AG09309 (cell line): ENCODE data around the gene COL6A3.
A peak's percentile ranks its signal among the peaks of the same experiment; 100 is the strongest.

Experiments used
- DNase-seq: peaks from one replicate; pipeline ENCODE4 v3.0.0-alpha.2; 2010; ENCODE audit warnings: low read depth
- H3K4me3 ChIP-seq: 2 replicates; pipeline ENCODE4 v1.5.1; 2011; ENCODE audit warnings: mild to moderate bottlenecking, low read depth, low read length, moderate library complexity; ENCODE audit not compliant: control insufficient read depth
- TF ChIP-seq, protein P1 (sequence below): IDR thresholded peaks from 2 replicates; pipeline ENCODE4 v1.5.1; 2011; ENCODE audit warnings: mild to moderate bottlenecking, low read depth, low read length, inconsistent platforms; ENCODE audit not compliant: insufficient read depth, control insufficient read depth; ENCODE audit errors: missing control alignments

The COL6A3 gene

GRCh38 chr2:237290261-237290660 lies 123.7 kb downstream of the COL6A3 start:
- TF ChIP-seq, protein P1, sequence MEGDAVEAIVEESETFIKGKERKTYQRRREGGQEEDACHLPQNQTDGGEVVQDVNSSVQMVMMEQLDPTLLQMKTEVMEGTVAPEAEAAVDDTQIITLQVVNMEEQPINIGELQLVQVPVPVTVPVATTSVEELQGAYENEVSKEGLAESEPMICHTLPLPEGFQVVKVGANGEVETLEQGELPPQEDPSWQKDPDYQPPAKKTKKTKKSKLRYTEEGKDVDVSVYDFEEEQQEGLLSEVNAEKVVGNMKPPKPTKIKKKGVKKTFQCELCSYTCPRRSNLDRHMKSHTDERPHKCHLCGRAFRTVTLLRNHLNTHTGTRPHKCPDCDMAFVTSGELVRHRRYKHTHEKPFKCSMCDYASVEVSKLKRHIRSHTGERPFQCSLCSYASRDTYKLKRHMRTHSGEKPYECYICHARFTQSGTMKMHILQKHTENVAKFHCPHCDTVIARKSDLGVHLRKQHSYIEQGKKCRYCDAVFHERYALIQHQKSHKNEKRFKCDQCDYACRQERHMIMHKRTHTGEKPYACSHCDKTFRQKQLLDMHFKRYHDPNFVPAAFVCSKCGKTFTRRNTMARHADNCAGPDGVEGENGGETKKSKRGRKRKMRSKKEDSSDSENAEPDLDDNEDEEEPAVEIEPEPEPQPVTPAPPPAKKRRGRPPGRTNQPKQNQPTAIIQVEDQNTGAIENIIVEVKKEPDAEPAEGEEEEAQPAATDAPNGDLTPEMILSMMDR = no peak
- no peak overlapping the region for H3K4me3 ChIP-seq
- DNase-seq = peak; percentile 80

- no peak overlapping the region for H3K4me3 ChIP-seq
- TF ChIP-seq, protein P1 = no peak
- no peak for DNase-seq
Measured at GRCh38 chr2:237289139-237289538, 124.8 kb downstream of the COL6A3 start.

DNA sequence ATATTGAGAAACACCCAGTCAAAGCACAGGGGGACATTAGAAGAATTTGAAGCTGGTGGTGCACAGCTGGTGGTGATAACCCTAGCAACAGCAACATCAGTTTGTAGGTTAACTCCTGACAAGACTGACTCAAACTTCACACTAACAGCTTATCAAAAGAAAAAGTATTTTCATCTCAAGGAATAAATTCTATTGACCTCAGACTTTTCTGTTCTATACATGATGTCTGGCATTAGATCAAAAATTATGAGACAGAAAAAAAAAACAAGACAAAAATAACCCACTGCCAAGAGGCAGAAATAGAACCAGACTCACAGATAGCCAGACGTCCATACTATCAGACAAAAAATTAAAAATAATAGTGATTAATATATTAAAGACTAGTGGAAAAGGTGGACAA lies 126.1 kb downstream of the COL6A3 start:
- TF ChIP-seq, protein P1 = no peak
- no peak for DNase-seq
- H3K4me3 ChIP-seq = no peak overlapping the region

- TF ChIP-seq, protein P1 = no peak
- peak; percentile 46 for DNase-seq
Measured at GRCh38 chr2:237283131-237283928, 130.6 kb downstream of the COL6A3 start.

GRCh38 chr2:237282568-237283128 lies 131.3 kb downstream of the COL6A3 start:
- TF ChIP-seq, protein P1 = no peak
- H3K4me3 ChIP-seq = no peak overlapping the region
- DNase-seq = peak; percentile 47

More at GRCh38 chr2:237283131-237283928, 130.6 kb downstream of the COL6A3 start:
- H3K4me3 ChIP-seq = no peak overlapping the region

GRCh38 chr2:237281836-237282306 lies 132.1 kb downstream of the COL6A3 start:
- DNase-seq = peak; percentile 98
- H3K4me3 ChIP-seq = no peak overlapping the region
- TF ChIP-seq, protein P1 = no peak
